Measurements from ENCODE around the gene FOCAD.
A peak's percentile ranks its signal among the peaks of the same experiment; 100 is the strongest.
"Not testable (repeated sequence)": the region's sequence is repeated elsewhere in the genome, so short reads cannot be mapped to it uniquely, and the experiment has no call there.

Gene FOCAD

GRCh38 chr9:20684035-20684874, at the start of gene FOCAD:
TSS of gene FOCAD (plus strand) at chr9:20684259. CDS start at chr9:20715354, 31,095 bp downstream.
- peak; percentile 98 for DNase-seq (ENCODE audit: low spot score)

- DNase-seq (ENCODE audit: low spot score), result no peak
Observed at GRCh38 chr9:20634895-20635294, 49.2 kb upstream of the FOCAD start.

- no peak for DNase-seq (ENCODE audit: low spot score)
Observed at GRCh38 chr9:20636888-20637440, 47.1 kb upstream of the FOCAD start.

- no peak for DNase-seq (ENCODE audit: low spot score)
Observed at GRCh38 chr9:20640331-20641187, 43.5 kb upstream of the FOCAD start.

- no peak for DNase-seq (ENCODE audit: low spot score)
Observed at GRCh38 chr9:20642045-20642444, 42.0 kb upstream of the FOCAD start.

GRCh38 chr9:20643660-20644059, 40.4 kb upstream of the FOCAD start:
- DNase-seq (ENCODE audit: low spot score), result no peak

- DNase-seq (ENCODE audit: low spot score), result no peak
Observed at GRCh38 chr9:20646656-20647055, 37.4 kb upstream of the FOCAD start.

GRCh38 chr9:20649381-20649780, 34.7 kb upstream of the FOCAD start:
- DNase-seq (ENCODE audit: low spot score), result no peak

GRCh38 chr9:20650313-20650712, 33.7 kb upstream of the FOCAD start:
- no peak for DNase-seq (ENCODE audit: low spot score)

- DNase-seq (ENCODE audit: low spot score), result no peak
Observed at GRCh38 chr9:20650750-20651299, 33.2 kb upstream of the FOCAD start.

GRCh38 chr9:20651939-20652338, 32.1 kb upstream of the FOCAD start:
- no peak for DNase-seq (ENCODE audit: low spot score)

- DNase-seq (ENCODE audit: low spot score), result not testable (repeated sequence)
Observed at GRCh38 chr9:20658246-20658667, 25.8 kb upstream of the FOCAD start.

- DNase-seq (ENCODE audit: low spot score), result no peak
Observed at GRCh38 chr9:20658677-20659473, 25.2 kb upstream of the FOCAD start.

GRCh38 chr9:20659474-20659967, 24.5 kb upstream of the FOCAD start:
- DNase-seq (ENCODE audit: low spot score), result no peak

- DNase-seq (ENCODE audit: low spot score), result no peak
Observed at GRCh38 chr9:20662156-20662555, 21.9 kb upstream of the FOCAD start.

- DNase-seq (ENCODE audit: low spot score), result no peak
Observed at GRCh38 chr9:20663133-20663532, 20.9 kb upstream of the FOCAD start.

- no peak for DNase-seq (ENCODE audit: low spot score)
Observed at GRCh38 chr9:20664501-20664900, 19.6 kb upstream of the FOCAD start.

- no peak for DNase-seq (ENCODE audit: low spot score)
Observed at GRCh38 chr9:20670395-20670794, 13.7 kb upstream of the FOCAD start.

GRCh38 chr9:20671635-20672034, 12.4 kb upstream of the FOCAD start:
- DNase-seq (ENCODE audit: low spot score), result no peak

GRCh38 chr9:20673537-20673936, 10.5 kb upstream of the FOCAD start:
- not testable (repeated sequence) for DNase-seq (ENCODE audit: low spot score)

- DNase-seq (ENCODE audit: low spot score), result no peak
Observed at GRCh38 chr9:20681467-20681866, 2.6 kb upstream of the FOCAD start.

Data from AG08395 (cell line).